Measurements from ENCODE around the gene ATP6AP1.

Gene ATP6AP1

DNA sequence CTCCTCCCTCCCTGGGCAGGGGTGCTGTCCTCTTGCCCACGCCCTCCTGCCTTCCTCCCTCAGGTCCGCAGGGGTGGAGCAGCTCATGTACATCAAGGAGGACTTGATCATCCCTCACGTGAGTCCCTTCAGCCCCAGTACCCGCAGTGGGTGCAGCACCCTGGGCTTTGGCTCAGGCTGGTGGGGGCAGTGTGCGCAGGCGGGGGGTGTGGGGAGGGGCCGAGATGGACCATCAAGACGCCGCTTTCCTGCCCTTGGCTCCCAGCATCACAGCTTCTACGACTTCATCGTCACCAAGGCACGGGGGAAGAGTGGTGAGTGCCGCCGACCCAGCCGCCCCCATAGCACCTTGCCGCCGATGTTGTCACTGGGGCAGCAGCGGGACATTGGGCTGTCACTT is 21.1 kb downstream of the ATP6AP1 start:
- DNase-seq (ENCODE audit: low spot score), result no peak

DNA sequence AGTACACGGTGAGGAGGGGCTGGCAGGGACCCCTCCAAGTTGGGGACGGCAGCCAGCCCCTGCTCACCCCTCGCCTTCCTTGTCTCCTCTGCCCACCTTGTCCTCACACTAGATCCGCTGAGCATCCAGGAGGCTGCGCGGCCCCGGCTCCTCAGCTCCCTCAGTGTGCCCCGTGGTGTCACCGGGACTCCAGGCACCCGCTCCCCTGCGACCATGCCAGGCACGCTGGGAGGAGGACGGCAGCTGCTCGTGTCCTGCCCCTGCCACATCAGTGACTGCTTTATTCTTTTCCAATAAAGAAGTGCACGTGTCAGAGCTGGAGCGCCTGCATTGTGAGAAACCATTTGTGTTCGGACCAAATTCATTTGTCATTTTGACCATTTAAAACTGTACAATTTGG is 21.8 kb downstream of the ATP6AP1 start:
- DNase-seq (ENCODE audit: low spot score), result no peak

DNA sequence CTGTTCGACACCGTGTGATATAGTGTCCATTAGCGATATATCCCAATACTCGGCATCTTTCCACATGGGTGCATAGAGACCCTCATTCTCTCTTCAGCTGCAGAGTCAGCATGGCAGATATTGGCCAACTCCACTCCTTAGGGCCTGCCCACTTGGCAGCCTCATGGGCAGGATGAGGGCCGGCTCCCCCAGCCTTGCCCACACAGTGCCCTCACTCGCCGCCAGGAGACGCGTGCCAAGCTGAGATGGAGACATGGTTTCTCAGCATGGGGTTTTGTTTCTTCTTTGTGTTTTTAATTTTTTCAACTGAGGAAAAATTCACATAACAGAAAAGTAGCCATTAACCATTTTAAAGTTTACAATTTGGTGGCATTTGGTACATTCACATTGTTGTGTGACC is 24.3 kb downstream of the ATP6AP1 start:
- DNase-seq (ENCODE audit: low spot score), result no peak

DNA sequence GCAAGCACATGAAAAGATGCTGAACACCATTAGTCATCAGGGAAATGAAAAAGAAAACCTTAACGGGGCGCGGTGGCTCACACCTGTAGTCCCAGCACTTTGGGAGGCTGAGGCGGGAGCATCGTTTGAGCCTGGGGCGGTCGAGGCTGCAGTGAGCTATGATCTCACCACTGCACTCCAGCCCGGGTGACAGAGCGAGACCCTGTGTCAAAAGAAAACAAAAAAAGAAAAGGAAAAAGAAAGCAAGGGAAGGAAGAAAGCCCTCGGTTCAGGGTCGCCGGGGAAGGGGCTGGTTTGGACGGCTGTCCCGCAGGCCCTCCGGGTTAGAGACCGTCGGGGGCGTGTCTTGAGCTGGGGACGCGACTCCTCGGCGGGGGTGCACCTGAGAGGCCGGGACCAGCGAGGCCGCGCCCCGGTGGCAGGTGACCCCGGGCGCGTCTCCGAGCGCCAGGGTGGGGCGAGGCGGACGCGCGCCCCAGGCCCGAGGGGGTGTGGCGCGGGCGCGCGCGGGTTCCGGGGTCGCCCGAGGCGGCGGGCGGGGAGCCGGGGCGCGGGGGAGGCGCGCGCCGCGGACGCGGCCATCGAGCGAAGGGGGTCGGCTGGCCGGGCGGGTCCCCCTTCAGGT is 29.1 kb downstream of the ATP6AP1 start:
- DNase-seq (ENCODE audit: low spot score), result peak; percentile 86

DNA sequence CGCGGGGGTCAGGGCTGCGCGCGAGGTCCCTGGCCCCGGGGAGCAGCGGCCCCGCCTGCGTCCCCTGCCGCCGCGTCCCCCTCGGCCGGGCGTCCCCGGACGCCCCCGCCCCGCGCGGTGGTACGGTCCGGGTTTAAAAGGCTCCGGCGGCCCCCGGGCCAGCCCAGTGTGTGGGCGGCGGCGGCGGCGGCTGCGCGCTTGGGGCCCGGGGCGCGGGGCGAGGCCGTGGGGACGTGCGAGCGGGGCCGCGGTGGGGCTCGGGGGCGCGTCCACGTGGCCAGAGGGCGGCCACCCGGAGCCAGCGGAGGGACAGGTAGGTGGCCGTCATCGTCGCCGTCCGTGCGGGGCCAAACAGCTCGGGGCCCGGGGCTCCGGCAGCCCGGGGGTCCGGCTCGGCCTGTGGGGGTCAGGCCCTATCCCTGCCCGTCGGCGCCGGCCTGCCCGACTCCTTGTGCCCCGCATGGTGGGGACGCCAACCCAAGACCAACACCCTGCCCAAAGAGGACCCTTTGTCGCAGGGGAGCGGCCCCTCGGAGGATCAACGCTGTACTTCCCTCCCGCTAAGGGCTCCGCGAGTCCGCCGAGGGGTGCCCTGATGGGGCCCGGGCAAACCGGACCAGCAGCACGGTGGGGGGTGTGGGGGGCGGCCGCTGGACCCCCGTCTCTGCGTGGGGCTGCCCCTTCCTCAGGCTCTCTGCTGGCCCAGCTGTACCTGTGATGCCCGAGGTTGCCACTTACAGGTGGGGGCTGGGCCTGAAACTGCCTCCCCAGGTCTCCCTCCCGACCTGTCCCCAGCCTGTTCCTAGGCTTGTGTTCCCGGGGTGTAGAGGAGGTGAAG is 29.9 kb downstream of the ATP6AP1 start, which contains the start of gene PLXNA3:
Gene PLXNA3, plus strand, starts transcription at position 166 of the 838 bp plus-strand sequence. CDS start 1,903 bp downstream, outside the sequence.
- peak; percentile 84 for DNase-seq (ENCODE audit: low spot score)

DNA sequence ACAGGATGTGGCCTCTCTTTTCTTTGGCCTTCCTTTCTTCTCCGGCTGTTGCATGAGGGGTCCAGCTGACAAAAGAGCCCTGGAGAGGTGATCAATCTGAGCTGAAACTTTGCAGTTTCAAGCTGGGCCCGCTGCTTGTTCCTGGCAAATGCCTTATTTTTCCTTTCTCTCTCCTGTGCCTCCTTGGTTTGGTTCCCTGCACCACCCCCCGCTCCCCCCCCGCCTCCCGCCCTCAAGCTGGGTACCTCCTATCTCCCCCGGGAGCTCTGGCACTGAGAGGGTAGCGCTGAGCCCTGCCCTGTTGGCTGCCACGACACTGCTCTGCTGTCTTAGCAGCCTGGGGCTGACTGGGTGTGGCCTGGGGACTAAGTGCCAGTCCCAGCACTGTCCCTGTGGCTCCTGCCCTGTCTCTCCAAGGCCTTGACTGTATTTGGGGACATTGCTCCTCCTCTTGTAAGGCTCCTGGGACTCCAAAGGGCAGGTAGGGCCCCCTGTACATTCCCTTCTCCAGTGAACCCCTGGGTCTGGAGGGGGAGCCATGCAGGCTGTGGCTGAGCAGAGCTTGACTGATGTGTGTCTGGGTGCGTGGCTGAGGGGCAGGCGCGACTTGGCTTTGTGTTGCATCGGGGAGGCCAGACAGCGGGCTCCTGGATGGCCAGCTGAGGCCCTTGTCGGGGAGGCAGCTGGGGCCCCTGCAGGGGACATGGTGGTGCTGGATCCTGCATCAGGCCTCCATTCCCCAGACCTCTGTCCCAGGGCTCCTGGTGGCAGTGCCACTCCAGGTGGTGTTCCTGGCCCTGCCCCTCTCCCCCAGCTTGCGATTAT is 30.7 kb downstream of the ATP6AP1 start:
- peak; percentile 36 for DNase-seq (ENCODE audit: low spot score)

DNA sequence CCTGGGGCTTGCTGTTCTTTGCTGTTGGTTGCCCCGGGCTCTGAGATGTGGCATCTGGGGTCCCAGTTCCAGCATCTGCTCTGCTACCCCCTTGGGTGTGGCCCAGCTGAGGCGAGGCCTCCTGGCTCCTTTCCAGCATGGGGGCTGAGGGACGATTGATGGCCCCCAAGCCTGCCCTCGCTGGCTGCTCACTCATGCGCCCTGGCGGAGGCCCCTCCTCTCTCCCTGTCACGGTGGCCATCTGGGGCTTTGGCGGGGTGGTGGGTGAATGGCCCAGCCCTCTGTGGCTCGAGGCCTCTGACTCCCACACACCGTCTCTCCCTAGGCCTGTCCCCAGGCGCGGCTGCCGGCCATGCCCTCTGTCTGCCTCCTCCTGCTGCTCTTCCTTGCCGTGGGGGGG is 31.4 kb downstream of the ATP6AP1 start:
- peak; percentile 47 for DNase-seq (ENCODE audit: low spot score)

DNA sequence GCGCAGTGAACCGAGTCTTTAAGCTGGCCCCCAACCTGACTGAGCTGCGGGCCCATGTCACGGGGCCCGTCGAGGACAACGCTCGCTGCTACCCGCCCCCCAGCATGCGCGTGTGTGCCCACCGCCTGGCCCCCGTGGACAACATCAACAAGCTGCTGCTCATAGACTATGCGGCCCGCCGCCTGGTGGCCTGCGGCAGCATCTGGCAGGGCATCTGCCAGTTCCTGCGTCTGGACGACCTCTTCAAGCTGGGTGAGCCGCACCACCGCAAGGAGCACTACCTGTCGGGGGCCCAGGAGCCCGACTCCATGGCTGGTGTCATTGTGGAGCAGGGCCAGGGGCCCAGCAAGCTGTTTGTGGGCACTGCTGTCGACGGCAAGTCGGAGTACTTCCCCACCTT is 31.8 kb downstream of the ATP6AP1 start:
- peak; percentile 18 for DNase-seq (ENCODE audit: low spot score)

DNA sequence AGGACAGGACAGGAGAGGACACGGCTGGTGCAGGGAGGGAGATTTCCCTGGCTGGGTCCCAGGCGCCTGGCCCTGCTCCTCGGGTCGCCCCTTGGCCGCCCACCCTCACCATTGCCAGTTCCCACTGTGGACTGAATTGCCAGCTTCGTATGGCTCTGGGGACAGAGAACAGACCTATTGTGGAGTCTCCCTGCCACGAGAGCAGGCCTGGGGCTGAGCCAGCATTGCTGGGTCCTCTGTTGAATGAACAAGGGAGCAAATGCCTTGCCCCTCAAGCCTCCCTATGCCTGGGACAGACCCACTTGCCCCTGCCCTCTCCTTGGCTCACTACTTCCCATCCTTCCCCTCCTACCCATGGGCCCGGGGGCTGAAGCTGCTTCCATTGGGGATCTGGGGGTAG is 33.9 kb downstream of the ATP6AP1 start:
- DNase-seq (ENCODE audit: low spot score), result no peak

DNA sequence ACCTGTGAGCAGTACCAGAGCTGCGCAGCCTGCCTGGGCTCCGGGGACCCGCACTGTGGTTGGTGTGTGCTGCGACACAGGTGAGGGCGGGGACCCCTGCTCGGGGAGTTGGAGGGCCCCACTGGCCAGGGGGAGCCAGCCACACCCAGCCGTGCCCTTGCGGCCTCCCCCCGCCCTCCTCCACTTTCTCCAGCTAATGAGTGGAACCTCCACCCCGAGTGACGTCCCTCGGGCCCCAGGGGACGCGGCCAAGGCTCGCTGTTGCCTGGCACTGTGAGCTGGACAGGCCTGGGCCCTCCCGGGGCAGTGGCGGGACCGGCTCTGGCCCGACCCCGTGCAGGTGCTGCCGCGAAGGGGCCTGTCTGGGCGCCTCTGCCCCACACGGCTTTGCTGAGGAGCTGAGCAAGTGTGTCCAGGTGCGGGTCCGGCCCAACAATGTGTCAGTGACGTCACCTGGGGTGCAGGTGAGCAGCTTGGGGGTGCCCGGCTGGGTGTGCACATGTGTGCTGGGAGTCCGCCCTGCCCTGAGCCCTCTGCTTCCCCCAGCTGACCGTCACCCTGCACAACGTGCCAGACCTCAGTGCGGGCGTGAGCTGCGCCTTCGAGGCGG is 35.2 kb downstream of the ATP6AP1 start:
- DNase-seq (ENCODE audit: low spot score), result no peak

DNA sequence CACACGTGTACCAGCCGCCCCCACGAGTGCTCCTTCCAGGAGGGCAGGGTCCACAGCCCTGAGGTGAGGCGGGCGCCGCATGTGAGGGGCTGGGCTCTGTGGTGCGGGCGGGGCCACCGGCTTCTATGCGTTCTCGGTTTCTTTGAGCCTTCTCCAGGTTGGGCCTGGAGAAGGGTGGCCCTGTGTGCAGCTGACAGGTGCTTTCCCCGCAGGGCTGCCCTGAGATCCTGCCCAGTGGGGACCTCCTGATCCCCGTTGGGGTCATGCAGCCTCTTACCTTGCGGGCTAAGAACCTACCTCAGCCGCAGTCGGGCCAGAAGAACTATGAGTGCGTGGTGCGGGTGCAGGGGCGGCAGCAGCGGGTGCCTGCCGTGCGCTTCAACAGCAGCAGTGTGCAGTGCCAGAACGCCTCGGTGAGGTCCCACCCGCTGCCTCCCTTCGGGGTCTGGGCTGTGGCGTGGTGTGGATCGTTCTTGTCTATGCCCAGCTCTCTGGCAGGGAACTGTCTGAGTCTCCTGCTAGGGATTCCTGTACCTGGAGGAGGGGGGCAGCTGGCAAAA is 36.4 kb downstream of the ATP6AP1 start:
- DNase-seq (ENCODE audit: low spot score), result no peak

DNA sequence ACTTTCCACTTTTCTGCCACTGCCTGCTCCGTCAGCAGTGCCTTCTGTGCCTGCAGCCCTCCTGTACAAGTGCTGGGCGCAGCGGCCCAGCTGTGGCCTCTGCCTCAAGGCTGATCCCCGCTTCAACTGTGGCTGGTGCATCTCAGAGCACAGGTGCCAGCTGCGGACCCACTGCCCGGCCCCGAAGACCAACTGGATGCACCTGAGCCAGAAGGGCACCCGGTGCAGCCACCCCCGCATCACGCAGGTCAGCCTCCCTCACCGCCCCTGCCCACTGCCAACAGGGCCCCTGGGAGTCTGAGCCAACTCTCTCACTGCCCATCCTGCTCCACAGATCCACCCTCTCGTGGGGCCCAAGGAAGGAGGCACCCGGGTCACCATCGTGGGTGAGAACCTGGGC is 37.1 kb downstream of the ATP6AP1 start:
- DNase-seq (ENCODE audit: low spot score), result no peak

DNA sequence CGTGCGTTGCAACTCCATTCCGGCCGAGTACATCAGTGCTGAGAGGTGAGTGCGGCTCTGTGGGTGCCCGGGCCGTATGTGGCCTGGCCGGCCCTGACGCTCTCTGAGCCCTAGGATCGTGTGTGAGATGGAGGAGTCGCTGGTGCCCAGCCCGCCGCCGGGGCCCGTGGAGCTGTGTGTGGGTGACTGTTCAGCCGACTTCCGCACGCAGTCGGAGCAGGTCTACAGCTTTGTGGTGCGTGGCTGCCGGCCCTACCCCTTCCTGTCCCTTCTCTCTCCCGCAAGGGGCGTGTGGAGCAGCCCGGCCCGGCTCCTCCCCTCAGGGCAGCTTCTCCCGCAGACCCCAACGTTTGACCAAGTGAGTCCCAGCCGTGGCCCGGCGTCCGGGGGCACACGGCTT is 37.6 kb downstream of the ATP6AP1 start:
- no peak for DNase-seq (ENCODE audit: low spot score)

DNA sequence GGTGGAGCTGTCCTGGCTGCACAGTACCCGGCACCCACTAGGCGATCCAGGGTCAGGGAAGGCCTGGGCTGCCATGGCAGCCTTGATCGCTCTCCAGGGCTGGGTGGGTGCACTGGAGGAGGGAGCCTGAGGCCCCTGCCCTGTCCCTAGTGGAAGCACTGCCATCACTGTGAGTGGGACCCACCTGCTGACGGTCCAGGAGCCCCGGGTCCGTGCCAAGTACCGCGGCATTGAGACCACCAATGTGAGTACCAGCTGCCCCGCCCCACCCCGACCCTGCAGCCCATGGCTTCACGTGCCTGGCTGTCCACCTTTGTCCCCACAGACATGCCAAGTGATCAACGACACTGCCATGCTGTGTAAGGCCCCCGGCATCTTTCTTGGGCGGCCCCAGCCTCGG is 38.4 kb downstream of the ATP6AP1 start:
- DNase-seq (ENCODE audit: low spot score), result no peak

DNA sequence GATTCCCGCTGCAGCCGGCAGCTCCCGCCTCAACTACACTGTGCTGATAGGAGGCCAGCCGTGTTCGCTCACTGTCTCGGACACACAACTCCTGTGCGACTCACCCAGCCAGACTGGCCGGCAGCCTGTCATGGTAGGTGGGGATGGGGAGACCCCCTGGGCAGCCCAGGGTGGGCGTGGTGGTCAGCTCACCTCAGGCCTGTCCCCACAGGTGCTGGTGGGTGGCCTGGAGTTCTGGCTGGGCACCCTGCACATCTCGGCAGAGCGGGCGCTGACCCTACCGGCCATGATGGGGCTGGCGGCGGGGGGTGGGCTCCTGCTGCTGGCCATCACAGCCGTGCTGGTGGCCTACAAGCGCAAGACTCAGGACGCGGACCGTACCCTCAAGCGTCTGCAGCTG is 39.1 kb downstream of the ATP6AP1 start:
- DNase-seq (ENCODE audit: low spot score), result no peak

DNA sequence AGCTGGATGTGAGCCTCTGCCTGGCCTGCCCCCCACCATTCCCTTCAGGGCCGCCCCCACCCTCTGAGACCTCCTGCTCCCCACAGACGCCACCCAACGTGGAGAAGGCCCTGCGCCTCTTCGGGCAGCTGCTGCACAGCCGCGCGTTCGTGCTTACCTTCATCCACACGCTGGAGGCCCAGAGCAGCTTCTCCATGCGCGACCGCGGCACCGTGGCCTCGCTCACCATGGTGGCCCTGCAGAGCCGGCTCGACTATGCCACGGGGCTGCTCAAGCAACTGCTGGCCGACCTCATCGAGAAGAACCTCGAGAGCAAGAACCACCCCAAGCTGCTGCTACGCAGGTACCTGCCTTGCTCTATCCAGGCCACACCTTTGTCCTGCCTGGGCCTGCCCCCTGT is 39.7 kb downstream of the ATP6AP1 start:
- DNase-seq (ENCODE audit: low spot score), result no peak

DNA sequence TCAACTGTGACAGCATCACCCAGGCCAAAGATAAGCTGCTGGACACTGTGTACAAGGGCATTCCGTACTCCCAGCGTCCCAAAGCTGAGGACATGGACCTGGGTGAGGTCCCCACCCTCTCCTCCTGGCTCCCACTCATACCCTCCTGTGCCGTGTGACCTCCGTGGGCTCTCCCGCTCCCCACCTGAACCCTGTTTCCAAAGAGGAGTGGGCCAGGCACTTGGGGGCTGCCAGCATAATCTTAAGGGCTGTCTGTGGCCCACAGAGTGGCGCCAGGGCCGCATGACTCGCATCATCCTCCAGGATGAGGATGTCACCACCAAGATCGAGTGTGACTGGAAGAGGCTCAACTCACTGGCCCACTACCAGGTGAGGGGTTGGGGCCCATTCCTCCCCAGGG is 40.6 kb downstream of the ATP6AP1 start:
- DNase-seq (ENCODE audit: low spot score), result no peak

DNA sequence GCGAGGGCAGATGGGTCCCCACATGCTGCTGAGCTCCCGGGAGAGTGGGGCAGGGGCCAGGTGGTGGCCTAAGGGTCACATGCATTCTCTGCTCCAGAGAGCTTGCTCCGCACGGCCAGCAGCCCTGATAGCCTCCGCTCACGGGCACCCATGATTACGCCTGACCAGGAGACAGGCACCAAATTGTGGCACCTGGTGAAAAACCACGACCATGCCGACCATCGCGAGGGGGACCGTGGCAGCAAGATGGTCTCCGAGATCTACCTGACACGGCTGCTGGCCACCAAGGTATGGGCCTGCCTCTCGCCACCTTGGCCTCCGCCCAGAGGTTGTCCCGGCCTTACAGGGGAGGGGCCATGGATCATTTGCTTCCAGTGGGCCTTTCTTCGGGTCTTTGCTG is 41.4 kb downstream of the ATP6AP1 start:
- no peak for DNase-seq (ENCODE audit: low spot score)

DNA sequence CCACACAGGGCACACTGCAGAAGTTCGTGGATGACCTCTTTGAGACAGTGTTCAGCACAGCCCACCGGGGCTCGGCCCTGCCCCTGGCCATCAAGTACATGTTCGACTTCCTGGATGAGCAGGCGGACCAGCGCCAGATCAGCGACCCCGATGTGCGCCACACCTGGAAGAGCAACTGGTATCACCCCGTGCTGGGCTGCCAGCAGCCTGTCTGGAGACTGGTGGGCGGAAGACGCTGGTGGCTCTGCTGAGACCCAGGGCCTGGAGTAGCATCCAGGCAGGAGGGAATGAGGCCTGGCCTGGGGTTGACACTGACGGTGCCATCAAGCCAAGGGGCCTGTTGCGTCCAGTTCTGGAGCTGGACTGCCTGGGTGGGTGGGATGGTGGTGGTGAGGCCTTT is 42.0 kb downstream of the ATP6AP1 start:
- DNase-seq (ENCODE audit: low spot score), result no peak

DNA sequence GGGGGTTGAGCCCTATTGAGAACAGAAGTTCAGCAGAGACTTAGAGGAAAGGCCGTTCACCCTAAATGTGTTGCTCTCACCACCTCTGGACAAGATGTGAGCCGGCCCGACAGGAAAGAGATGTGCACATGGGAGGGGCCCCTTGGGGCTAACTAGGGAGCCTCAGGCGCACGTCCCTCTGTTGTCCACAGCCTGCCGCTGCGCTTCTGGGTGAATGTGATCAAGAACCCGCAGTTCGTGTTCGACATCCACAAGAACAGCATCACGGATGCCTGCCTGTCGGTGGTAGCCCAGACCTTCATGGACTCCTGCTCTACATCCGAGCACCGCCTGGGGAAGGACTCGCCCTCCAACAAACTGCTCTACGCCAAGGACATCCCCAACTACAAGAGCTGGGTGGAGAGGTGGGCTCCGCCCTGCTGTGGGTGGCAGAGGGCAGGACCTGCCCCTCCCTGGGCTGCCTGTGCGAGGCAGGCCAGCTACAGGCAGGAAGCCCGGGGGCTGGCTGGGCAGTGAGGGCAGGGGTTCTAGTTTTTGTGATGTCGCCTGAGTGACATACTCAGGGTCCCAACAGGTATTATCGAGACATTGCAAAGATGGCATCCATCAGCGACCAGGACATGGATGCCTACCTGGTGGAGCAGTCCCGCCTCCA is 42.6 kb downstream of the ATP6AP1 start:
- DNase-seq (ENCODE audit: low spot score), result no peak

DNA sequence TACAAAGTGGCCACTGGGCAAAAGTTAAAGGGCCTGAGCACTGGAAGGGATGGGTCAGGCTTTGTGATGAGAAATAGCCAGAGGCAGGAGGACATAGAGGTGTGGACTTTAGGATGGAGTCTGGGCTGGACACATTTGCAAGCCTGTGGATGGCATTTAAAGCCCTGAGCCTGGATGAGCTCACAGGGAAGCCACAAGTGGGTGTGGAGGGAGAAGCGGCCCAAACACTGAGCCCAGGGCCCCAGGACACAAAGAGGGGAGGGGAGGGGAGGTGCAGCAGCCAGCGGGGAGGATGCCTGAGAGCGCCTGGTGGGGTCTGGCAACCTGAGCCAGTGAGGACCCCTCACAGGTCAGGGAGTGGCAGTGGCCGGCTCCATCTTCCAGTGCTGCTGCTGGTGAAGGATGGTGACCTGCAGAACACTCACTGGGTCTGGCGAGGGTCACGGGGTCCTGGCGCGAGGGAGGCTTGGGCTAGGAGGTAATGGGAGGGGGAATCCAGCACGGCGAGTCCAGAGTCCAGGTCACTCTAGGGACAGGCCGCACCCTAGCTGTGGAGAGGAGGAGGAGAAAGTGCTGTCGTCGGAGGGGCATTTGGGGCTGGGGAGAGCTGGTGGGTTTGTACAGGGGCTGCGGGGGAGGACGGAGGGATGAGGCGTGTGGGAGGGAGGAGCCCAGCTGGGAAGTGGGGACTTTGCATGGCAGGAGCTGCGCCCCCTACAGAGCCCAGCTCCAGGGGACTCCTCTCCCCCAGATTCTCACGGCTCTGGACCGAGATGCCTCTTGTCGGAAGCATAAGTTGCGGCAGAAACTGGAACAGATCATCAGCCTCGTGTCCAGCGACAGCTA is 43.6 kb downstream of the ATP6AP1 start:
- no peak for DNase-seq (ENCODE audit: low spot score)

Measured in GM03348 (cell line).